Breast epithelium (tissue), 3 donors: ENCODE data around the gene EXOSC7.

Source experiments
- POLR2AphosphoS5 ChIP-seq, 3 donors: sonication (generic); formaldehyde crosslinking; IDR thresholded peaks; one replicate each; pipeline ENCODE4 v1.6.1; 2017; ENCODE audit warnings: antibody characterized with exemption in 3 of 3
- TF ChIP-seq, protein P1 (sequence below), 3 donors: fragments of 450-650 bp; IDR thresholded peaks; one replicate each; pipeline ENCODE4 v1.5.1; 2016 to 2017; ENCODE audit warnings: antibody characterized with exemption in 3 of 3, mild to moderate bottlenecking in 3 of 3, moderate library complexity in 3 of 3

DNA sequence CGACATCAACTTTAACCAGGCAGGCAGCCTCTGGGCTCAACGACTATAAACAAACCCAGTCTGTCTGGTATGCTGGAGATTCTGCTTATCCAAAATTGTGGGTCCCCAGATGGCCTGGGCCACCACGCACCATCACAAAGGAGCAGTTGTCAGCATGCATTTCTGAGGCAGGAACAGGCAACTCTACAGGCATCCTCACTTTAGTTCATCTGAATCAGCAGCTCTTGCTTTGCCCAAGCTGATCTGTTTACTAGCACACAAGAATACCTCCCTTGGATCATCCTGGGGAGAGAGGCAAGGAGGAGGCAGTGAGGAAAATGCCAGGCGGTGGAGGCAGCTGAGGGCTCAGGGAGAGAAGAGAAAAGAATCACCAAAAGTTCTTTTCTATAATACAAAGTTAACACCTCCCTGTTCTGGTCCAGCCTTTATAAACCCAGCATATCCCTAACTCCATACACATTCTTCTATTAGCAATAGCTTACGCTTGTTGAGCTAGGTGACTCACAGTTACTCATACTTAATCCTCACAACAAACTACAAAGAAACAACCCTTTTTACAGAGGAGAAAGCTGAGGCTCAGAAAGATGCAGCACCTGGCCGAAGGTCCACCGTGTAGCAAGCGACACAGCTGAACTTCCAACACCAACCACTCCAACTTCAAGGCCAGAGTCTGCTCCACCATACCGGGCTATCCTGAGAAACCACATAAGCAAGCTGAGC lies 33.7 kb upstream of the EXOSC7 start:
- TF ChIP-seq, protein P1, sequence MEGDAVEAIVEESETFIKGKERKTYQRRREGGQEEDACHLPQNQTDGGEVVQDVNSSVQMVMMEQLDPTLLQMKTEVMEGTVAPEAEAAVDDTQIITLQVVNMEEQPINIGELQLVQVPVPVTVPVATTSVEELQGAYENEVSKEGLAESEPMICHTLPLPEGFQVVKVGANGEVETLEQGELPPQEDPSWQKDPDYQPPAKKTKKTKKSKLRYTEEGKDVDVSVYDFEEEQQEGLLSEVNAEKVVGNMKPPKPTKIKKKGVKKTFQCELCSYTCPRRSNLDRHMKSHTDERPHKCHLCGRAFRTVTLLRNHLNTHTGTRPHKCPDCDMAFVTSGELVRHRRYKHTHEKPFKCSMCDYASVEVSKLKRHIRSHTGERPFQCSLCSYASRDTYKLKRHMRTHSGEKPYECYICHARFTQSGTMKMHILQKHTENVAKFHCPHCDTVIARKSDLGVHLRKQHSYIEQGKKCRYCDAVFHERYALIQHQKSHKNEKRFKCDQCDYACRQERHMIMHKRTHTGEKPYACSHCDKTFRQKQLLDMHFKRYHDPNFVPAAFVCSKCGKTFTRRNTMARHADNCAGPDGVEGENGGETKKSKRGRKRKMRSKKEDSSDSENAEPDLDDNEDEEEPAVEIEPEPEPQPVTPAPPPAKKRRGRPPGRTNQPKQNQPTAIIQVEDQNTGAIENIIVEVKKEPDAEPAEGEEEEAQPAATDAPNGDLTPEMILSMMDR (IDR thresholded peaks at IDR 0.05) = no peak
- no peak for TF ChIP-seq POLR2AphosphoS5 (IDR thresholded peaks at IDR 0.05)
